Measurements from ENCODE around the gene CASKIN1.

The CASKIN1 gene

DNA sequence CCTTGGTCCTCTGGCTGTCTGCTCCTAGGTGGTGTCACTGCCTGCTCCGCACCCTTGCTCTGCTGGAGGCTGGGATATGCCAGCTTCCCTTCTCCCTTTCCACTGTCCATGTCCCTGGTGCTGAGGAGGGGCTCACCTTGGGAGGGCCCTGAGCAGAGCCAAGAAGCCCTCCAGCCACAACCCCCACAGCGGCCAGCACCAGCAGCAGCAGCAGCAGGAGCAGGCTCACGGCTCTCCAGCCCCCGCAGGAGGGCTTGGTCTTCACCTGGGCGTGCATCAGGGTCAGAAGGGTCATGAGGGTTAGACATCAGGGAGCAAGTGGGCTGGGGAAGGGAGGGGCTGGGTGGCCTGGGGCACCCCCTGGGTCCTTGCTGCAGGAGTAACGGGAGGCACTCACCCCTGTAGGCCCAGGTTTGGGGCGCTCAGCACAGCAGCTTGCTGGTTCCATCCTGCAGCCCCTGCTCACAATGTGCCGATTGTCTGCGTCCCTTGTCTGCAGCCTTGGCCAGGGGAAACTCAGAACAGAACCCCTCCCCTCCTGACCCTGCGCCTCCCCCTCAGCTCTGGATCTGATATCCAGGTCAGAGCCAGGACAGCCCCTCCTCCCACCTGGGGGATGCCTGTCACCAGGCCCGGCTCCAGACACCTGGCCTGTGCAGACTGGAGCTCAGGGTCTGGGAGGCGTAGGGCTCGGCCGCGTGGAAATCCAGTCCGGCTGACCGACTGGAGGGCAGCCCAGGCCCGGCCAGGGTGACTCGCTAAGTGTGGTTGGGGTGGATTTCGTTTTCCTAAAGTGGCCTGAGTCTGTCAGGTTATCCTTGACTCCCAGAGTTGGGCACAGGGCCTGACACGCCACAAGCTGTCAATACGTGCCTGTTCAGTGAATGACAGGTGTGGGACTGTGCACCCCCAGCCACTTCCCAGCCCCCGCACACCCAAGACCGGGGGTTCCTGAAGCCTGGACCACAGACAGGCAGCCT is 14.3 kb upstream of the CASKIN1 start, which contains the start of gene BRICD5:
BRICD5 (minus strand) TSS at position 478 of the 980 bp plus-strand sequence; CDS start at position 448, 30 bp downstream.
- TF ChIP-seq CTCF (IDR thresholded peaks at IDR 0.05) (no peak), ZFX (IDR thresholded peaks at IDR 0.05; ENCODE audit: borderline replicate concordance) (no peak)
- H3K27ac ChIP-seq, result peak within 1 kb of the TSS; percentile 99

DNA sequence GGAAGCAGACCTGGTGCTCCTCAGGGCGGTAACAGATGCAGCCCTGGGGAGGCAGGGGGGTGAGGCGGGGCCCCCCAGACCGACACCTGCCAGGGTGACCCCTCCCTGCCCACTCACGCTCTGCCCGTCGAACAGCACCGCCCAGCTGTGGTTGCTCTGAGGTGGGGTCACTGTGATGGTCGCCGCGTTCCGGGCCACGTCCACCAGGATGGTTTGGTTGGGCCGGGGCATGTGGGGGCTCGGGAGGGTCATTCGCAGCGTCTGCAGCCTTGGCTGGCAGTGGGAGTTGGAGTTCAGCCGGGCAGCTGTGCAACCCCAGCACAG is 13.6 kb upstream of the CASKIN1 start:
- no peak for TF ChIP-seq ZFX (IDR thresholded peaks at IDR 0.05; ENCODE audit: borderline replicate concordance)
- TF ChIP-seq CTCF (IDR thresholded peaks at IDR 0.05), result no peak
- H3K27ac ChIP-seq, result peak overlapping the region; percentile 99

DNA sequence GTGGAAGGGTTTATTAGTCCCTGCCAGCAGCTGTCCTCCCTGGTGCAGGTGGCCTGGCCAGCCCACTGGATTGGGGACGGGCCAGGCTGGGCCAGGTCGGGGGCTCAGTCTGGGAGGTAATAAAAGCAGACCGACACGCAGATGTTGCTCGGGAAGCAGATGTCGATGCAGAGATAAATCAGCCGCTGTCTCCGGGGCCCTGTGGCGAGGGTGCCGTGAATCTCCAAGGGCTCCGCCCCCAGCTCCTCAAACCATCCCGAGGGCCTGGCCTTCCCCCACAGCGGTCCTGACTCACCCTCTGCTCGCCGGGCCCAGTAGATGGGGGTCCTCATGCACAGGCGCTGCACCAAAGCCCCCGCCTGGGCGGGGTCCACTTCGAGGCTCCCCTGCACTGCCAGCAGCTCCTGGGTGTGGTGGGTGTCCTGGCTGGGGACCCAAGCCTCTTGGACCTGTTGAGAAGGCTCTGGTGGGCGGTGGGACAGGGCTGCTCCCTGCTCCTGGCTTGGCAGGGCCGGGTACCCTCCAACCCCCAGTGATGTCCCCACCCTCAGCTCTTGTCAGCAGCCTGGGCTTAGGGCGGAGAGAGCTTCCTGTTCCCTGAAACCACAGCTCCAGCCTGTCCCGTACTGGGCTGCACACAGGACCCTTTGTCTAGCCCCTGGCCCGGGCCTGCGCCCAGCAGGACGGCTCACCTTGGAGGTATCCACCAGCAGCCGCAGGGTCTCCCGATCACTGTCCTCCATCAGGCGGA is 13.0 kb upstream of the CASKIN1 start:
- peak overlapping the region; percentile 99 for H3K27ac ChIP-seq
- no peak for TF ChIP-seq CTCF (IDR thresholded peaks at IDR 0.05)
- TF ChIP-seq ZFX (IDR thresholded peaks at IDR 0.05; ENCODE audit: borderline replicate concordance), result no peak

GRCh38 chr16:2208772-2209171 is 12.4 kb upstream of the CASKIN1 start:
- TF ChIP-seq CTCF (IDR thresholded peaks at IDR 0.05), result no peak
- TF ChIP-seq ZFX (IDR thresholded peaks at IDR 0.05; ENCODE audit: borderline replicate concordance), result no peak
- peak overlapping the region; percentile 85 for H3K27ac ChIP-seq

DNA sequence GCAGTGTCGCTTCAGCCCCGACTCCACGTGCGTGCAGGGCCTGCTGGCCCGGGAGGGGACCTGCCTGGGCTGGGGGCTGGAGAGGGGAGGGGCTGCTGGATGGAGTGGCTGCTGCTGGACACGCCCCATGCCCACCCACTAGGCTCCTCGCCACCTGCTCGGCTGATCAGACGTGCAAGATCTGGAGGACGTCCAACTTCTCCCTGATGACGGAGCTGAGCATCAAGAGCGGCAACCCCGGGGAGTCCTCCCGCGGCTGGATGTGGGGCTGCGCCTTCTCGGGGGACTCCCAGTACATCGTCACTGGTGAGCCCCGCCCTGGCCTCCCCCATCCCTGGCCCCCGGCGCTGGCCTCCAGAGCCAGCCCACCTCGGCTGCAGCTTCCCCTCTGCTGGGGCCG is 11.9 kb upstream of the CASKIN1 start:
- no peak for TF ChIP-seq ZFX (IDR thresholded peaks at IDR 0.05; ENCODE audit: borderline replicate concordance)
- no peak for TF ChIP-seq CTCF (IDR thresholded peaks at IDR 0.05)
- H3K27ac ChIP-seq, result peak overlapping the region; percentile 85

GRCh38 chr16:2207872-2208271 is 11.5 kb upstream of the CASKIN1 start:
- H3K27ac ChIP-seq, result peak overlapping the region; percentile 85; the same call in 1 of the 2 replicates

More at GRCh38 chr16:2207872-2208271, 11.5 kb upstream of the CASKIN1 start:
- TF ChIP-seq CTCF (IDR thresholded peaks at IDR 0.05), result no peak
- no peak for TF ChIP-seq ZFX (IDR thresholded peaks at IDR 0.05; ENCODE audit: borderline replicate concordance)
